ENCODE results near the gene CYB5B. TPM values are rescaled to one million over a fixed set of nuclear protein-coding genes. Genes with fewer than 3 reads are reported as not detected.

CYB5B gene
- total RNA-seq, 1 donor from 2014 or later = 120 TPM

DNA sequence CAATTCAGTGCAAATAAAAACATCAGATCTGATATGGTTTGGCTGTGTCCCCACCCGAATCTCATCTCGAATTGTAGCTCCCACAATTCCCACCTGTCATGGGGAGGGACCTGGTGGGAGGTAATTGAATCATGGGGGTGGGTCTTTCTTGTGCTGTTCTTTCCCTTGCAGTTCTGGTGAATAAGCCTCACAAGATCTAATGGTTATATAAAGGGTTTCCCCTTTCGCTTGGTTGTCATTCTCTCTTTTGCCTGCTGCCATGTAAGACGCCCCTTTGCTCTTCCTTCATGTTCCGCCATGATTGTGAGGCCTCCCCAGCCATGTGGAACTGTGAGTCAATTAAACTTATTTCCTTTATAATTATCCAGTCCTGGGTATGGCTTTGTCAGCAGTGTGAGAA, 72.5 kb downstream of the CYB5B start:
- no peaks in the 10 kb centered on the region for H3K9me3 Mint-ChIP-seq (ENCODE audit: unreplicated experiment)
- no peak overlapping the region for H3K27ac Mint-ChIP-seq (ENCODE audit: unreplicated experiment)
- DNase-seq (ENCODE audit: low spot score) = no peak
- no peaks in the 10 kb centered on the region for H3K36me3 Mint-ChIP-seq (ENCODE audit: low read depth, unreplicated experiment)
- no peak overlapping the region for H3K4me3 Mint-ChIP-seq (ENCODE audit: unreplicated experiment)
- H3K4me1 Mint-ChIP-seq (ENCODE audit: unreplicated experiment) = no peaks in the 10 kb centered on the region
- H3K27me3 Mint-ChIP-seq (ENCODE audit: unreplicated experiment) = peaks cover 2% of the 10 kb centered on the region
- TF ChIP-seq, protein P1, sequence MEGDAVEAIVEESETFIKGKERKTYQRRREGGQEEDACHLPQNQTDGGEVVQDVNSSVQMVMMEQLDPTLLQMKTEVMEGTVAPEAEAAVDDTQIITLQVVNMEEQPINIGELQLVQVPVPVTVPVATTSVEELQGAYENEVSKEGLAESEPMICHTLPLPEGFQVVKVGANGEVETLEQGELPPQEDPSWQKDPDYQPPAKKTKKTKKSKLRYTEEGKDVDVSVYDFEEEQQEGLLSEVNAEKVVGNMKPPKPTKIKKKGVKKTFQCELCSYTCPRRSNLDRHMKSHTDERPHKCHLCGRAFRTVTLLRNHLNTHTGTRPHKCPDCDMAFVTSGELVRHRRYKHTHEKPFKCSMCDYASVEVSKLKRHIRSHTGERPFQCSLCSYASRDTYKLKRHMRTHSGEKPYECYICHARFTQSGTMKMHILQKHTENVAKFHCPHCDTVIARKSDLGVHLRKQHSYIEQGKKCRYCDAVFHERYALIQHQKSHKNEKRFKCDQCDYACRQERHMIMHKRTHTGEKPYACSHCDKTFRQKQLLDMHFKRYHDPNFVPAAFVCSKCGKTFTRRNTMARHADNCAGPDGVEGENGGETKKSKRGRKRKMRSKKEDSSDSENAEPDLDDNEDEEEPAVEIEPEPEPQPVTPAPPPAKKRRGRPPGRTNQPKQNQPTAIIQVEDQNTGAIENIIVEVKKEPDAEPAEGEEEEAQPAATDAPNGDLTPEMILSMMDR (IDR thresholded peaks at IDR 0.05; ENCODE audit: unreplicated experiment) = no peak

- H3K27ac Mint-ChIP-seq (ENCODE audit: unreplicated experiment) = no peak overlapping the region
- H3K4me3 Mint-ChIP-seq (ENCODE audit: unreplicated experiment) = no peak overlapping the region
- TF ChIP-seq, protein P1 (IDR thresholded peaks at IDR 0.05; ENCODE audit: unreplicated experiment) = no peak
- no peak for DNase-seq (ENCODE audit: low spot score)
- no peaks in the 10 kb centered on the region for H3K4me1 Mint-ChIP-seq (ENCODE audit: unreplicated experiment)
- no peaks in the 10 kb centered on the region for H3K36me3 Mint-ChIP-seq (ENCODE audit: low read depth, unreplicated experiment)
- H3K27me3 Mint-ChIP-seq (ENCODE audit: unreplicated experiment) = peaks cover 2% of the 10 kb centered on the region
- H3K9me3 Mint-ChIP-seq (ENCODE audit: unreplicated experiment) = no peaks in the 10 kb centered on the region
Measured at GRCh38 chr16:69497876-69498596, 73.6 kb downstream of the CYB5B start.

DNA sequence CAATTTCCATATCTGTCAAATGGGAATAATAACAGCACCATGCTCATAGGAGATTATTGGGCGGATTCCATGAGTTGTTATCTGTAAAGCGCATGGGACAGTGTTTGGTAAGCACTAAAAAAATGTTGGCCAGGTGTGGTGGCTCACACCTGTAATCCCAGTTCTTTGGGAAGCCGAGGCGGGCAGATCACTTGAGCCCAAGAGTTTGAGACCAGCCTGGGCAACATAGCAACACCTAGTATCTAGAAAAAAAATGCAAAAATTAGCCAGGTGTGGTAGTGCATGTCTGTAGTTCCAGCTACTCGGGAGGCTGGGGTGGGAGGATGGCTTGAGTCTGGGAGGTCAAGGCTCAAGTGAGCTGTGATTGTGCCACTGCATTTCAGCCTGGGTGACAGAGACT, 74.5 kb downstream of the CYB5B start:
- Mint-ChIP-seq H3K36me3 (ENCODE audit: low read depth, unreplicated experiment) (no peaks in the 10 kb centered on the region), H3K4me1 (ENCODE audit: unreplicated experiment) (no peaks in the 10 kb centered on the region), H3K27me3 (ENCODE audit: unreplicated experiment) (peaks cover 2% of the 10 kb centered on the region), H3K27ac (ENCODE audit: unreplicated experiment) (no peak overlapping the region), H3K4me3 (ENCODE audit: unreplicated experiment) (no peak overlapping the region), H3K9me3 (ENCODE audit: unreplicated experiment) (no peaks in the 10 kb centered on the region)
- no peak for DNase-seq (ENCODE audit: low spot score)
- TF ChIP-seq, protein P1 (IDR thresholded peaks at IDR 0.05; ENCODE audit: unreplicated experiment) = no peak

DNA sequence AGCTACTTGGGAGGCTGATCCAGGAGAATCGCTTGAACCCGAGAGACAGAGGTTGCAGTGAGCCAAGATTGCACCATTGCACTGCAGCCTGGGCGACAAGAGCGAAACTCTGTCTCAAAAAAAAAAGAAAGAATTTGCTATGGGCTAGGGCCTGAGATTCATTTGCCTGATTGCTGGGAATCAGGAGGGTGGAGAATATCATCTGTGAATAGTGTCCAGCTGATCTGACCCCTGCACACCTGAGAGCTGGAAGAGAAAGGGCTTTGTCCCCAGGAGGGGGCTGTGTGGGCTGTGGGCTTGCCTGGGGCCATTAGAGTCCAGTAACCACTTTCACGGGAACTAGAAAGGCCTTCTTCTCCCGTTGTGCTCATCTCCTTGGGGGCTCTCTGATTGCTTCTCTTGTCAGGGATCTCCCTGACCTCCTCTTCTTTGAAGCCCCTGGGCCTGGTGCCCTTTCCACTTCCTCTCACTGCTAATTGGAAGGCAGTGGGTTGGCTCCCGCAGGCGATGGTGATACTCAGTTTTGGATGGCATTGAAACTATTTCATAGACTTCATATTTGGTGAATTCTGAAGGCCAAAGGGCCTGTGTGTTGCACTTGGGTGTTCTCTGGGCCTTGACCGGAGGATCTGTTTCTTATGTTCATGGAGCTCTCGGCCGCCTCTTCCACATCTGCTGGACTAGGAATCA, 75.3 kb downstream of the CYB5B start:
- no peak overlapping the region for H3K27ac Mint-ChIP-seq (ENCODE audit: unreplicated experiment)
- no peaks in the 10 kb centered on the region for H3K36me3 Mint-ChIP-seq (ENCODE audit: low read depth, unreplicated experiment)
- DNase-seq (ENCODE audit: low spot score) = no peak
- H3K4me1 Mint-ChIP-seq (ENCODE audit: unreplicated experiment) = no peaks in the 10 kb centered on the region
- no peaks in the 10 kb centered on the region for H3K9me3 Mint-ChIP-seq (ENCODE audit: unreplicated experiment)
- peaks cover 2% of the 10 kb centered on the region for H3K27me3 Mint-ChIP-seq (ENCODE audit: unreplicated experiment)
- no peak overlapping the region for H3K4me3 Mint-ChIP-seq (ENCODE audit: unreplicated experiment)
- TF ChIP-seq, protein P1 (IDR thresholded peaks at IDR 0.05; ENCODE audit: unreplicated experiment) = no peak

DNA sequence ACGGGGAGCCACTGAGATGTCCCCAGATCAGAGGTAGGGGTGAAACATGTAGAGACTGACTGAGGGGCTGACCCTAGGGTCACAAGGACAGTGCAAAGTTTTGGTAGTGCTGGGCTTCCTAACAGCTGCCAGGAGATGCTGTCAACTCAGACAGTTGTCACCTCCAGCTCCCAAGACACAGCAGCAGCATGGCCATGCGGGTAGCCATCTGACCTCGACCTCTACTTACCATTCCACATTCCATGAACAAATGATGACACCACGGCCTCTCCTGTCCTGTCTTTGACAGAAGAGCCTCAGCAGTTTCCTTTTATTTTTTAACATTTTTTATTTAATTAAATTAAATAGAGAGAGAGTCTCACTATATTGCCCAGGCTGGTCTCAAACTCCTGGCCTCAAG, 76.1 kb downstream of the CYB5B start:
- TF ChIP-seq, protein P1 (IDR thresholded peaks at IDR 0.05; ENCODE audit: unreplicated experiment) = no peak
- DNase-seq (ENCODE audit: low spot score) = no peak
- no peaks in the 10 kb centered on the region for H3K36me3 Mint-ChIP-seq (ENCODE audit: low read depth, unreplicated experiment)
- H3K4me3 Mint-ChIP-seq (ENCODE audit: unreplicated experiment) = no peak overlapping the region
- no peaks in the 10 kb centered on the region for H3K9me3 Mint-ChIP-seq (ENCODE audit: unreplicated experiment)
- no peak overlapping the region for H3K27ac Mint-ChIP-seq (ENCODE audit: unreplicated experiment)
- no peaks in the 10 kb centered on the region for H3K4me1 Mint-ChIP-seq (ENCODE audit: unreplicated experiment)
- peaks cover 2% of the 10 kb centered on the region for H3K27me3 Mint-ChIP-seq (ENCODE audit: unreplicated experiment)

All from endothelial cell (in vitro differentiated cells).